HEK293 (cell line): ENCODE data around the gene IRS1.

Experiments used
- ZNF24 ChIP-seq: fragments of 450-650 bp; formaldehyde crosslinking; IDR thresholded peaks from 2 replicates; pipeline ENCODE4 v1.5.1; 2016; ENCODE audit warnings: missing biosample characterization, missing genetic modification characterization
- ZNF768 ChIP-seq: fragments of 450-650 bp; formaldehyde crosslinking; IDR thresholded peaks from 2 replicates; pipeline ENCODE4 v1.5.1; 2018; ENCODE audit warnings: missing biosample characterization, mild to moderate bottlenecking, missing genetic modification characterization

- no peak for TF ChIP-seq ZNF24 (tag by site-specific recombination)
- TF ChIP-seq ZNF768 = no peak
These were observed 115.1 kb downstream of the IRS1 start for GRCh38 chr2:226684563-226684959.
